ENCODE data around the gene B3GNT3. TPM values are rescaled to one million over a fixed set of nuclear protein-coding genes. Genes with fewer than 3 reads are reported as not detected.

Gene B3GNT3
- polyA plus RNA-seq, 3 donors = not detected

GRCh38 chr19:17841810-17842662 lies 47.1 kb downstream of the B3GNT3 start:
- Mint-ChIP-seq H3K4me1 (peaks cover 36% of the 10 kb centered on the region), H3K27ac (no peak overlapping the region), H3K27me3 (ENCODE audit: low read depth in 3 of 3) (peaks cover 0 to 6% (median 2%) of the 10 kb centered on the region in 3 donors), H3K4me3 (no peak overlapping the region), H3K36me3 (peaks cover 54 to 72% of the 10 kb centered on the region in 2 donors), H3K9me3 (no peaks in the 10 kb centered on the region)
- no peak overlapping the region for H3K9ac ChIP-seq (ENCODE audit: insufficient read depth, low read length, poor library complexity, severe bottlenecking)
- H3K4me2 ChIP-seq (replicated peaks; ENCODE audit: extremely low read depth, low read length, poor library complexity, severe bottlenecking) = no peak overlapping the region
- DNase-seq = no peak
- WGBS (ENCODE audit: insufficient coverage) = 95% methylated on average over 45 of the region's 56 CpGs
- peaks cover 38 to 58% of the 10 kb centered on the region in 2 donors for H3K36me3 ChIP-seq (replicated peaks in 1 of 2; ENCODE audit: control insufficient read depth in 1 of 2, insufficient read depth in 2 of 2, low read length in 2 of 2)
- H3K9me3 ChIP-seq (replicated peaks in 1 of 2; ENCODE audit: control insufficient read depth in 1 of 2, insufficient read depth in 1 of 2, low read length in 2 of 2) = no peaks in the 10 kb centered on the region
- H4K20me1 ChIP-seq (ENCODE audit: insufficient read depth, low read length) = peaks cover 17% of the 10 kb centered on the region
- H3K79me2 ChIP-seq (ENCODE audit: insufficient read depth, low read length) = no peaks in the 10 kb centered on the region
- TF ChIP-seq, protein P1, sequence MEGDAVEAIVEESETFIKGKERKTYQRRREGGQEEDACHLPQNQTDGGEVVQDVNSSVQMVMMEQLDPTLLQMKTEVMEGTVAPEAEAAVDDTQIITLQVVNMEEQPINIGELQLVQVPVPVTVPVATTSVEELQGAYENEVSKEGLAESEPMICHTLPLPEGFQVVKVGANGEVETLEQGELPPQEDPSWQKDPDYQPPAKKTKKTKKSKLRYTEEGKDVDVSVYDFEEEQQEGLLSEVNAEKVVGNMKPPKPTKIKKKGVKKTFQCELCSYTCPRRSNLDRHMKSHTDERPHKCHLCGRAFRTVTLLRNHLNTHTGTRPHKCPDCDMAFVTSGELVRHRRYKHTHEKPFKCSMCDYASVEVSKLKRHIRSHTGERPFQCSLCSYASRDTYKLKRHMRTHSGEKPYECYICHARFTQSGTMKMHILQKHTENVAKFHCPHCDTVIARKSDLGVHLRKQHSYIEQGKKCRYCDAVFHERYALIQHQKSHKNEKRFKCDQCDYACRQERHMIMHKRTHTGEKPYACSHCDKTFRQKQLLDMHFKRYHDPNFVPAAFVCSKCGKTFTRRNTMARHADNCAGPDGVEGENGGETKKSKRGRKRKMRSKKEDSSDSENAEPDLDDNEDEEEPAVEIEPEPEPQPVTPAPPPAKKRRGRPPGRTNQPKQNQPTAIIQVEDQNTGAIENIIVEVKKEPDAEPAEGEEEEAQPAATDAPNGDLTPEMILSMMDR (IDR thresholded peaks at IDR 0.05) = no peak
- intact Hi-C loops (cut with micrococcal nuclease) = no loop called here
- H2AFZ ChIP-seq (ENCODE audit: insufficient read depth, low read depth, low read length, poor library complexity, severe bottlenecking) = no peak overlapping the region
- H3K27me3 ChIP-seq (ENCODE audit: control insufficient read depth in 2 of 2, insufficient read depth in 2 of 2, low read length in 2 of 2) = no peaks in the 10 kb centered on the region
- H3K4me3 ChIP-seq (replicated peaks in 1 of 3; ENCODE audit: low read depth in 2 of 3, low read length in 3 of 3) = no peak overlapping the region
- no peak overlapping the region for H3K27ac ChIP-seq (ENCODE audit: low read depth in 1 of 2, low read length in 2 of 2)
- H3K4me1 ChIP-seq (ENCODE audit: control insufficient read depth in 1 of 2, insufficient read depth in 2 of 2, low read length in 2 of 2) = peaks cover 31 to 37% of the 10 kb centered on the region in 2 donors

DNA sequence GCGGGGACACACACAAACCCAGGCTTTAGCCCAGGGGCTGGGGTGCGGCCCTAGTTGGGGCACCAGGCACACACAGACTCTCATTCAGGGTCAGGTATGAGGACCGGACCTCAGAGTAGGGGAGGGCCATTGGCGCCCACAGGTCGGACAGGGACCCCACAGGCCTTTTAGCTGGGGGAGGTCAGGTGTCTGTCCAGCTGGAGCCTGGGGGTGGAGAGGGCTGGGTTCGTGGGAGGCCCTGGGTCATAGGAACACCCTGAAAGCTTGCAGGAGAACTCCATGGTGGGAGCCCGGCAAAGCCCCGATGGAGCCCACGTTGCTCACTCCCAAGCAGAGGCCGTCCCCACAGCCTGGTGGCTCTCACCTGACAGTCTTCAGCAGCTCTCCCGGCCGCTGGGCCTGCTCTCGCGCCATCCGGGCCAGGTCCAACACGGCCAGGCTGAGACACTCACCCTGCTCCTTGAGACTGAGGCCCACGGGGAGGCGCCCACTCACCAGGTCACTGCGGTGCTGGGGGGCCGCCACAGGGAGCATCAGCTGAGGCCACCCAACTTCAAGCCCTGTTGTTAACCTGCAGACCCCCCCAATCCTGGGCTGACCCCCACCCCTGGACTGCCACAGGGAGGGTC lies 47.8 kb downstream of the B3GNT3 start:
- Histone ChIP-seq H3K9ac (ENCODE audit: insufficient read depth, low read length, poor library complexity, severe bottlenecking) (no peak overlapping the region), H3K4me3 (replicated peaks in 1 of 3; ENCODE audit: low read depth in 2 of 3, low read length in 3 of 3) (peak overlapping the region in 1 of 3 experiments; percentile 20), H3K27me3 (ENCODE audit: control insufficient read depth in 2 of 2, insufficient read depth in 2 of 2, low read length in 2 of 2) (no peaks in the 10 kb centered on the region), H3K27ac (ENCODE audit: low read depth in 1 of 2, low read length in 2 of 2) (no peak overlapping the region), H3K9me3 (replicated peaks in 1 of 2; ENCODE audit: control insufficient read depth in 1 of 2, insufficient read depth in 1 of 2, low read length in 2 of 2) (no peaks in the 10 kb centered on the region), H2AFZ (ENCODE audit: insufficient read depth, low read depth, low read length, poor library complexity, severe bottlenecking) (no peak overlapping the region), H4K20me1 (ENCODE audit: insufficient read depth, low read length) (peaks cover 17% of the 10 kb centered on the region), H3K4me2 (replicated peaks; ENCODE audit: extremely low read depth, low read length, poor library complexity, severe bottlenecking) (no peak overlapping the region), H3K36me3 (replicated peaks in 1 of 2; ENCODE audit: control insufficient read depth in 1 of 2, insufficient read depth in 2 of 2, low read length in 2 of 2) (peaks cover 36 to 51% of the 10 kb centered on the region in 2 donors), H3K79me2 (ENCODE audit: insufficient read depth, low read length) (peaks cover 3% of the 10 kb centered on the region), H3K4me1 (ENCODE audit: control insufficient read depth in 1 of 2, insufficient read depth in 2 of 2, low read length in 2 of 2) (peaks cover 36 to 44% of the 10 kb centered on the region in 2 donors)
- 97% methylated on average over 16 of the region's 20 CpGs for WGBS (ENCODE audit: insufficient coverage)
- Mint-ChIP-seq H3K4me1 (peaks cover 41% of the 10 kb centered on the region), H3K27me3 (ENCODE audit: low read depth in 3 of 3) (peaks cover 0 to 6% (median 2%) of the 10 kb centered on the region in 3 donors), H3K36me3 (peaks cover 47 to 64% of the 10 kb centered on the region in 2 donors), H3K27ac (no peak overlapping the region), H3K9me3 (no peaks in the 10 kb centered on the region), H3K4me3 (no peak overlapping the region)
- intact Hi-C loops (cut with micrococcal nuclease) = no loop called here
- no peak for DNase-seq
- TF ChIP-seq, protein P1 (IDR thresholded peaks at IDR 0.05) = no peak
